ENCODE measurements around the gene TTBK1. TPM values are rescaled to one million over a fixed set of nuclear protein-coding genes. Genes with fewer than 3 reads are reported as not detected.

The TTBK1 gene
- total RNA-seq, 4 donors from 2014 or later: 0.06 to 0.14 TPM; not detected in 2

GRCh38 chr6:43202451-43202850, 40.8 kb upstream of the TTBK1 start:
- TF ChIP-seq CTCF (IDR thresholded peaks at IDR 0.05) (no peak), POLR2A (IDR thresholded peaks at IDR 0.05) (no peak)
- H3K36me3 ChIP-seq: no peaks in the 10 kb centered on the region
- intact Hi-C loops (cut with DNase I; ENCODE audit: low total_unique reads): no loop called here
- no peak for DNase-seq
- H3K27ac ChIP-seq: no peak overlapping the region
- H3K27me3 ChIP-seq: no peaks in the 10 kb centered on the region
- H3K9me3 ChIP-seq: no peaks in the 10 kb centered on the region
- no peak overlapping the region for H3K4me3 ChIP-seq
- no peaks in the 10 kb centered on the region for H3K4me1 ChIP-seq

- no peak overlapping the region for H3K4me3 ChIP-seq
- H3K4me1 ChIP-seq: no peaks in the 10 kb centered on the region
- H3K36me3 ChIP-seq: no peaks in the 10 kb centered on the region
- no peaks in the 10 kb centered on the region for H3K27me3 ChIP-seq
- intact Hi-C loops (cut with DNase I; ENCODE audit: low total_unique reads): no loop called here
- no peak for DNase-seq
- no peaks in the 10 kb centered on the region for H3K9me3 ChIP-seq
- no peak for TF ChIP-seq CTCF (IDR thresholded peaks at IDR 0.05)
- no peak for TF ChIP-seq POLR2A (IDR thresholded peaks at IDR 0.05)
- H3K27ac ChIP-seq: no peak overlapping the region
These were observed 40.1 kb upstream of the TTBK1 start for GRCh38 chr6:43203029-43203717.

GRCh38 chr6:43203718-43204095, 39.6 kb upstream of the TTBK1 start:
- Histone ChIP-seq H3K27me3 (no peaks in the 10 kb centered on the region), H3K27ac (no peak overlapping the region), H3K4me1 (no peaks in the 10 kb centered on the region), H3K4me3 (no peak overlapping the region), H3K9me3 (no peaks in the 10 kb centered on the region), H3K36me3 (no peaks in the 10 kb centered on the region)
- TF ChIP-seq CTCF (IDR thresholded peaks at IDR 0.05): no peak
- no peak for TF ChIP-seq POLR2A (IDR thresholded peaks at IDR 0.05)
- DNase-seq: no peak
- intact Hi-C loops (cut with DNase I; ENCODE audit: low total_unique reads): no loop called here

- DNase-seq: no peak
- no peak for TF ChIP-seq POLR2A (IDR thresholded peaks at IDR 0.05)
- no peak for TF ChIP-seq CTCF (IDR thresholded peaks at IDR 0.05)
- Histone ChIP-seq H3K27ac (no peak overlapping the region), H3K9me3 (no peaks in the 10 kb centered on the region), H3K4me3 (no peak overlapping the region), H3K36me3 (no peaks in the 10 kb centered on the region), H3K4me1 (no peaks in the 10 kb centered on the region), H3K27me3 (no peaks in the 10 kb centered on the region)
- intact Hi-C loops (cut with DNase I; ENCODE audit: low total_unique reads): no loop called here
These were observed 38.8 kb upstream of the TTBK1 start for GRCh38 chr6:43204271-43205105.

GRCh38 chr6:43205849-43206248, 37.4 kb upstream of the TTBK1 start:
- Histone ChIP-seq H3K27me3 (no peaks in the 10 kb centered on the region), H3K4me3 (no peak overlapping the region), H3K4me1 (no peaks in the 10 kb centered on the region), H3K36me3 (no peaks in the 10 kb centered on the region), H3K27ac (no peak overlapping the region), H3K9me3 (no peaks in the 10 kb centered on the region)
- intact Hi-C loops (cut with DNase I; ENCODE audit: low total_unique reads): no loop called here
- DNase-seq: no peak
- no peak for TF ChIP-seq CTCF (IDR thresholded peaks at IDR 0.05)
- no peak for TF ChIP-seq POLR2A (IDR thresholded peaks at IDR 0.05)
